ENCODE data around the gene FGL2. TPM values are rescaled to one million over a fixed set of nuclear protein-coding genes. Genes with fewer than 3 reads are reported as not detected.

Gene FGL2
- polyA plus RNA-seq, 2 of the 4 experiments (the other 2 are of a cell fraction), result not detected

DNA sequence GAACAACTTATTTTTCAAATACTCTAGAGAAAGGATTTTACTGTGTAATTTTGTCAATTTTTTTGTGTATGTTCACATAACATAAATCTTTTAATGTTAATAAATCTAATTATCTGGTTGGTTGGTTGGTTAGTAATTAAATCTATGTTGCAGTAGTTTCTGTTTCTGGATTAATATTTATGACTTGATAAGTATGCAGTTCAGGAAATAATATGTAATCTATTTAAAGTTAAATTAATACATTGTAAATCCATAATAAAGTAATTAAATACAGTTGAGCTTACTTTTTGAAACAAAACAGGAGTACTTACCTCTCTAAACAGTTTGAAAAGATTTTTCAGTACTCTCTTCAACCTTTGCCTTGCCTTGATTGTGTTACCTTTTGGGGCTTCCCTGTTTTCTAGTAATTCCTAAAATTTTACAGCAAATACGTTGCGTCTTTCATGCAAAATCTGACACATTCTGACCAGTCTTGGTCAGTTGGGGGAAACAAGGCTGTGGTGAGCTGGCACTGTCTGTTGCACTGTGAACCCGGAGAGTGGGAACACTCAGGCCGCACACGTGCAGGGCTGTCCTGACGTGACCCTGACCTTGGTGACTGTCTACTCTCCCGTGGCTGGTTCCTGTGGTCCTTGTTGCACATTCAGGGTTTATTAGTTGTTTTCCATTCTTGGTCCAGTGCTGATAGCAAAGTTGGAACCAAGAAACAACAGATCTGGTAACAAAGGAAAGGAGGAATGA is 45.6 kb upstream of the FGL2 start:
- ATAC-seq, result no peak
- WGBS (ENCODE audit: missing lambda C conversion rate), result 81% methylated on average over 7 of the region's 7 CpGs

DNA sequence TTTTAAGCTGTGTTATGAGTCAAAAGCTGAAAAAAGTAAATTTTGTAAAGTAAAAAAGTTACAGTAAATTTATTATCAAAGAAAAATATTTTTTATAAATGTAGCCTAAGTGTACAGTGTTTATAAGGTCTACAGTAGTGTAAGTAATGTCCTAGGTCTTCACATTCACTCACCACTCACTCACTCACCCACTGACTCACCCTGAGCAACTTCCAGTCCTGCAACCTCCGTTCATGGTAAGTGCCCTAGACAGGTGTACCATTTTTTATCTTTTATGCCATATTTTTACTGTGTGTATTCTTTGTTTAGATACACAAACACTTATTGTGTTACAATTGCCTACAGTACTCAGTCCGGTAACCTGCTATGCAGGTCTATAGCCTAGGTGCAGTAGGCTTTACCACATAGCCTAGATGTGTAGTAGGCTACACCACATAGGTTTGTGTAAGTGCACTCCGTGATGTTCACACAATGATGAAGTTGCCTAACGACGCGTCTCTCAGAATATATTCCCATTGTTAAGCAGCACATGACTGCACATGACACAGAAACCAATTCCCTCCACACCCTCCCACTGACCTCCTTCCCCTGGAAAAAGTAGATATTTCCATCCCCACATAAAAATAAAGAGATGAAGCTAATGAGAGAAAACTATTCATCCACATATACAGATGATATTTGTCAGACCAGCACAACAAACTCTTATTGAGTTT is 44.8 kb upstream of the FGL2 start:
- no peak overlapping the region for H3K4me2 ChIP-seq
- TF ChIP-seq RCOR1 (IDR thresholded peaks at IDR 0.05; ENCODE audit: low read depth, low read length), result no peak
- POLR2A ChIA-PET, result no interaction called here
- no peak for DNase-seq (ENCODE audit: low read depth in 1 of 2, low spot score in 1 of 2)
- 85% methylated on average over 6 of the region's 6 CpGs for WGBS (ENCODE audit: missing lambda C conversion rate)
- H3K4me1 ChIP-seq, result no peaks in the 10 kb centered on the region
- CTCF ChIA-PET, result interaction anchor here (2.3 kb wide), 1 partner anchor 9 kb away, joined by 9 read pairs; no protein-coding TSS in a partner anchor
- no peak for FAIRE-seq
- no peak overlapping the region for H3K4me3 ChIP-seq
- no peak overlapping the region for H3K27ac ChIP-seq
- ATAC-seq, result no peak
- no peaks in the 10 kb centered on the region for H3K9me3 ChIP-seq

More for the DNA sequence above, 45.6 kb upstream of the FGL2 start:
- no peaks in the 10 kb centered on the region for H3K4me1 ChIP-seq
- FAIRE-seq (no peak), DNase-seq (ENCODE audit: low read depth in 1 of 2, low spot score in 1 of 2) (no peak)
- no peak overlapping the region for H3K4me2 ChIP-seq
- TF ChIP-seq CEBPB (IDR thresholded peaks at IDR 0.05) (no peak), NR3C1 (IDR thresholded peaks at IDR 0.05) (no peak), TFCP2L1 (CRISPR knock-in tag; IDR thresholded peaks at IDR 0.05) (no peak), TP53 (CRISPR knock-in tag; IDR thresholded peaks at IDR 0.05) (no peak), RFX5 (IDR thresholded peaks at IDR 0.05) (no peak), EHMT2 (IDR thresholded peaks at IDR 0.05; ENCODE audit: low read depth) (no peak), FOSL2 (IDR thresholded peaks at IDR 0.05) (no peak), FOSL2 (CRISPR knock-in tag; IDR thresholded peaks at IDR 0.05) (no peak), HEYL (CRISPR knock-in tag; IDR thresholded peaks at IDR 0.05) (no peak), EHF (CRISPR knock-in tag; IDR thresholded peaks at IDR 0.05) (no peak), SREBF2 (IDR thresholded peaks at IDR 0.05) (no peak), POLR2AphosphoS2 (conservative IDR thresholded peaks at IDR 0.05; ENCODE audit: low read length) (no peak), MYC (IDR thresholded peaks at IDR 0.05; ENCODE audit: borderline replicate concordance, low read length) (no peak), FOSB (CRISPR knock-in tag; IDR thresholded peaks at IDR 0.05) (no peak), JUN (IDR thresholded peaks at IDR 0.05) (no peak), ZNF302 (CRISPR knock-in tag; IDR thresholded peaks at IDR 0.05) (no peak)
- TF ChIP-seq, protein P1, sequence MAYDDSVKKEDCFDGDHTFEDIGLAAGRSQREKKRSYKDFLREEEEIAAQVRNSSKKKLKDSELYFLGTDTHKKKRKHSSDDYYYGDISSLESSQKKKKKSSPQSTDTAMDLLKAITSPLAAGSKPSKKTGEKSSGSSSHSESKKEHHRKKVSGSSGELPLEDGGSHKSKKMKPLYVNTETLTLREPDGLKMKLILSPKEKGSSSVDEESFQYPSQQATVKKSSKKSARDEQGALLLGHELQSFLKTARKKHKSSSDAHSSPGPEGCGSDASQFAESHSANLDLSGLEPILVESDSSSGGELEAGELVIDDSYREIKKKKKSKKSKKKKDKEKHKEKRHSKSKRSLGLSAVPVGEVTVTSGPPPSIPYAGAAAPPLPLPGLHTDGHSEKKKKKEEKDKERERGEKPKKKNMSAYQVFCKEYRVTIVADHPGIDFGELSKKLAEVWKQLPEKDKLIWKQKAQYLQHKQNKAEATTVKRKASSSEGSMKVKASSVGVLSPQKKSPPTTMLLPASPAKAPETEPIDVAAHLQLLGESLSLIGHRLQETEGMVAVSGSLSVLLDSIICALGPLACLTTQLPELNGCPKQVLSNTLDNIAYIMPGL (CRISPR knock-in tag; IDR thresholded peaks at IDR 0.05; ENCODE audit: borderline replicate concordance), result no peak
- TF ChIP-seq, protein P2, sequence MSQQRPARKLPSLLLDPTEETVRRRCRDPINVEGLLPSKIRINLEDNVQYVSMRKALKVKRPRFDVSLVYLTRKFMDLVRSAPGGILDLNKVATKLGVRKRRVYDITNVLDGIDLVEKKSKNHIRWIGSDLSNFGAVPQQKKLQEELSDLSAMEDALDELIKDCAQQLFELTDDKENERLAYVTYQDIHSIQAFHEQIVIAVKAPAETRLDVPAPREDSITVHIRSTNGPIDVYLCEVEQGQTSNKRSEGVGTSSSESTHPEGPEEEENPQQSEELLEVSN (IDR thresholded peaks at IDR 0.05; ENCODE audit: borderline replicate concordance, low read depth), result no peak
- TF ChIP-seq, protein P3, sequence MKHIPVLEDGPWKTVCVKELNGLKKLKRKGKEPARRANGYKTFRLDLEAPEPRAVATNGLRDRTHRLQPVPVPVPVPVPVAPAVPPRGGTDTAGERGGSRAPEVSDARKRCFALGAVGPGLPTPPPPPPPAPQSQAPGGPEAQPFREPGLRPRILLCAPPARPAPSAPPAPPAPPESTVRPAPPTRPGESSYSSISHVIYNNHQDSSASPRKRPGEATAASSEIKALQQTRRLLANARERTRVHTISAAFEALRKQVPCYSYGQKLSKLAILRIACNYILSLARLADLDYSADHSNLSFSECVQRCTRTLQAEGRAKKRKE (CRISPR knock-in tag; IDR thresholded peaks at IDR 0.05; ENCODE audit: low read depth), result no peak
- no peaks in the 10 kb centered on the region for H3K9me3 ChIP-seq
- CTCF ChIA-PET, result interaction anchor here (2.3 kb wide), 1 partner anchor 8 kb away, joined by 9 read pairs; no protein-coding TSS in a partner anchor
- no peak overlapping the region for H3K4me3 ChIP-seq
- no peak overlapping the region for H3K27ac ChIP-seq
- POLR2A ChIA-PET, result no interaction called here

DNA sequence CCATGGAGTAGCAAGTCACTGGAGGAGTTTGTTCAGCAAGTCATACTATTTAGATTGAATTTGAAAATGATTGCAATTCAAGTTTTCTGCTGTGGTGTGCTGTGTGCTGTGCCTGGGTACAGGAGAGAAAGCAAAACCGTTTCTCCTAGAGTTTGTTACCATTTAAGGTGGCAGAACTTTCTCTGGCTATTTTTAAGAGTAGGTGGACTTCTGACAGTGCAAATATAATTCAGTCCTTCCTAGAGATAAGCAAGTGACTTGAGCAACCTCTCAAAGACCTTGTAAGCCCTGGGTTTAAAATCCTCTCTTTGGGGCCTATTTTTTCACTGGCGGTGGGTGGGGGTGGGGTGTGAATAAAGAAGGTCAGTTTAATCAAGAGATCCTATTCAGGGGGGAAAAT is 42.9 kb upstream of the FGL2 start:
- Histone ChIP-seq H3K4me1 (no peaks in the 10 kb centered on the region), H3K9me3 (no peaks in the 10 kb centered on the region), H3K4me2 (no peak overlapping the region), H3K4me3 (no peak overlapping the region), H3K27ac (no peak overlapping the region)
- 73% methylated on average over 2 of the region's 2 CpGs for WGBS (ENCODE audit: missing lambda C conversion rate)
- ChIA-PET POLR2A (no interaction called here), CTCF (no interaction called here)
- no peak for DNase-seq (ENCODE audit: low read depth in 1 of 2, low spot score in 1 of 2)
- no peak for FAIRE-seq
- no peak for ATAC-seq
- TF ChIP-seq NR3C1 (IDR thresholded peaks at IDR 0.05) (no peak), NPAS2 (CRISPR knock-in tag; IDR thresholded peaks at IDR 0.05; ENCODE audit: borderline replicate concordance) (no peak), FOSB (CRISPR knock-in tag; IDR thresholded peaks at IDR 0.05) (no peak), SREBF2 (IDR thresholded peaks at IDR 0.05) (no peak), TP53 (CRISPR knock-in tag; IDR thresholded peaks at IDR 0.05) (no peak)
- TF ChIP-seq, protein P4, sequence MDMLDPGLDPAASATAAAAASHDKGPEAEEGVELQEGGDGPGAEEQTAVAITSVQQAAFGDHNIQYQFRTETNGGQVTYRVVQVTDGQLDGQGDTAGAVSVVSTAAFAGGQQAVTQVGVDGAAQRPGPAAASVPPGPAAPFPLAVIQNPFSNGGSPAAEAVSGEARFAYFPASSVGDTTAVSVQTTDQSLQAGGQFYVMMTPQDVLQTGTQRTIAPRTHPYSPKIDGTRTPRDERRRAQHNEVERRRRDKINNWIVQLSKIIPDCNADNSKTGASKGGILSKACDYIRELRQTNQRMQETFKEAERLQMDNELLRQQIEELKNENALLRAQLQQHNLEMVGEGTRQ (IDR thresholded peaks at IDR 0.05), result no peak
- TF ChIP-seq, protein P5, sequence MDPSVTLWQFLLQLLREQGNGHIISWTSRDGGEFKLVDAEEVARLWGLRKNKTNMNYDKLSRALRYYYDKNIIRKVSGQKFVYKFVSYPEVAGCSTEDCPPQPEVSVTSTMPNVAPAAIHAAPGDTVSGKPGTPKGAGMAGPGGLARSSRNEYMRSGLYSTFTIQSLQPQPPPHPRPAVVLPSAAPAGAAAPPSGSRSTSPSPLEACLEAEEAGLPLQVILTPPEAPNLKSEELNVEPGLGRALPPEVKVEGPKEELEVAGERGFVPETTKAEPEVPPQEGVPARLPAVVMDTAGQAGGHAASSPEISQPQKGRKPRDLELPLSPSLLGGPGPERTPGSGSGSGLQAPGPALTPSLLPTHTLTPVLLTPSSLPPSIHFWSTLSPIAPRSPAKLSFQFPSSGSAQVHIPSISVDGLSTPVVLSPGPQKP (IDR thresholded peaks at IDR 0.05; ENCODE audit: low read depth, low read length), result no peak

Measured in A549 (cell line).